Heart left ventricle (tissue), 16 donors: ENCODE results near the gene RPRD1B. TPM values are rescaled to one million over a fixed set of nuclear protein-coding genes. Genes with fewer than 3 reads are reported as not detected.

Experiments used
- ATAC-seq, 4 donors: fragments of 200-7000 bp; cut with Tn5 transposase; one replicate each; pipeline ENCODE4 v1.9.1; 2020 to 2022; ENCODE audit warnings: moderate library complexity in 4 of 4, mild to moderate bottlenecking in 3 of 4, moderate number of reproducible peaks in 1 of 4
- DNase-seq, 5 donors: peaks; one replicate each; pipeline ENCODE4 v3.0.0-alpha.2; 2020
- H3K27ac ChIP-seq, 12 donors: fragments of 200-600 bp; sonication (generic) in 4 of 12; one replicate each; pipeline versions ENCODE4 v1.5.0 to v1.8.0; 2016 to 2022; ENCODE audit warnings: mild to moderate bottlenecking in 2 of 12
- H3K27me3 ChIP-seq, 9 donors: fragments of 200-600 bp; sonication (generic) in 2 of 9; one replicate each; pipeline versions ENCODE4 v1.5.1 to v1.8.0; 2016 to 2022; ENCODE audit warnings: mild to moderate bottlenecking in 3 of 9
- H3K36me3 ChIP-seq, 9 donors: fragments of 200-600 bp; sonication (generic) in 2 of 9; one replicate each; pipeline versions ENCODE4 v1.5.0 to v1.8.0; 2018 to 2022; ENCODE audit warnings: mild to moderate bottlenecking in 2 of 9
- H3K4me1 ChIP-seq, 12 donors: fragments of 200-600 bp; sonication (generic) in 4 of 12; one replicate each; pipeline versions ENCODE4 v1.5.0 to v1.8.0; 2016 to 2022; ENCODE audit warnings: mild to moderate bottlenecking in 3 of 12
- H3K4me3 ChIP-seq, 12 donors: fragments of 200-600 bp; sonication (generic) in 4 of 12; one replicate each; pipeline versions ENCODE4 v1.5.0 to v1.8.0; 2017 to 2022; ENCODE audit warnings: mild to moderate bottlenecking in 9 of 12, moderate library complexity in 4 of 12
- H3K9me3 ChIP-seq, 12 donors: fragments of 200-600 bp; sonication (generic) in 4 of 12; one replicate each; pipeline versions ENCODE4 v1.5.0 to v1.8.0; 2016 to 2022; ENCODE audit warnings: mild to moderate bottlenecking in 1 of 12
- POLR2A ChIP-seq, 2 donors: fragments of 450-650 bp; IDR thresholded peaks; one replicate each; pipeline ENCODE4 v1.6.1; 2017; ENCODE audit warnings: antibody characterized with exemption in 2 of 2, mild to moderate bottlenecking in 2 of 2, moderate library complexity in 2 of 2
- WGBS, 4 donors: extraction: QIAGEN DNeasy Blood & Tissue Kit in 2 of 4; methylation state at CpG; one replicate each; pipeline versions ENCODE4 v1.1.5 to v1.1.7; 2013 to 2018; 5-methylcytosine and 5-hydroxymethylcytosine counted together
- intact Hi-C, 10 donors: fragments of 100-400 bp; cut with DNase I; formaldehyde crosslinking; loops; one replicate each; pipeline versions ENCODE4 v1.11.1 to v1.14.2; 2022
- polyA plus RNA-seq, 2 donors: library from polyadenylated mRNA; stranded (reverse); fragments of 200-250 nt; gene quantifications; one replicate each; pipeline ENCODE4 v1.2.3, GENCODE V29; 2013
- total RNA-seq, 9 donors: library from RNA; depleted of rRNA in 2 of 9; stranded (reverse); fragments of >200 nt in 2 of 9; fragmentation: NEBNext Ultra II Directional in 3 of 9; extraction: Animal tissue kit (Norgen Biotek cat#: 25700) in 3 of 9; gene quantifications; one replicate each; pipeline versions ENCODE4 v1.1.0 to v1.2.4, GENCODE V29; 2016 to 2023
- TF ChIP-seq, protein P1 (sequence below), 12 donors: fragments of 200-600 bp; sonication (generic) in 4 of 12; IDR thresholded peaks; one replicate each; pipeline versions ENCODE4 v1.5.0 to v1.8.0; 2018 to 2022; ENCODE audit warnings: antibody characterized with exemption in 12 of 12, mild to moderate bottlenecking in 5 of 12
- donor health status: ischemic (EF 13 %, LVEDD 7.1; RV severe dilation, severe dysfunction).
- donor health status: healthy with polysubstance abuse.
- donor health status: DM: no; HTN: yes; CAD: no.
- donor health status: DM: no; HTN: no; CAD: no.
- donor health status: ischemic (EF 25% LVEDD 6.9; RV normal size, moderate dysfunction).
- donor health status: ischemic (EF 25% LVEDD 5.7; RV mildly dilated, moderate dysfunction).
- donor health status: healthy.
- donor health status: DM: yes; HTN: yes; CAD: no.
- donor health status: ischemic (EF 35%, LVEDD 5.7; RV mildly dilated, moderate dysfunction).
- donor health status: nonischemic (EF 11% LVEDD 7.7; RV severe dilation, severe dysfunction).
- donor health status: DM: yes; HTN: yes; CAD: no.
- donor health status: PGD.
- donor health status: ischemic (EF 29% LVEDD 5.4; RV normal size, mild dysfunction).
- donor health status: nonischemic (EF 23%, LVEDD 6.1; RV moderate dilation, normal function).

RPRD1B gene
- total and polyA plus RNA-seq, 11 donors, result 9.1 to 60.2 (median 41.8) TPM

DNA sequence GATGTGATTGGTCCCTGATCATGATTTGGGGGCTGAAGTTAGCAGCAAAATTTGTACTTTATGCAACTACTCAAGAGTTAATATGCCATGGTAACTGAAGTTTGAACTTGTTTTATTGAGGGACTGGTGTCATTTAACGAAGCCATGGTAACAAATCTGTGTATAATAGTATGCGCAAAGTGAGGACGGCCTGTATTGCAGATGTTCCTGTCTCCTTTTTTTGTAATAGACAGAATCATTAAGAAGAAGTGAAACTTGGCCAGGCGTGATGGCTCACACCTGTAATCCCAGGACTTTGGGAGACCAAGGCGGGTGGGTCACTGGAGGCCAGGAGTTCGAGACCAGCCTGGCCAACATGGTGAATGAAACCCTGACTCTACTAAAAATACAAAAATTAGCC is 22.3 kb downstream of the RPRD1B start:
- 89 to 92% (median 91%) methylated on average over 6 of the region's 6 CpGs for WGBS, 4 donors
- Histone ChIP-seq H3K9me3 (no peaks in the 10 kb centered on the region), H3K27me3 (no peaks in the 10 kb centered on the region), H3K27ac (no peak overlapping the region), H3K4me1 (peaks cover 0 to 46% (median 11%) of the 10 kb centered on the region in 12 donors), H3K36me3 (peaks cover 0 to 84% (median 67%) of the 10 kb centered on the region in 9 donors), H3K4me3 (no peak overlapping the region)
- DNase-seq (no peak), ATAC-seq (no peak)
- intact Hi-C loops, result loop anchor here in 9 of 10 donors (2.0 to 10.0 kb wide), 9 partner anchors 109 to 491 kb away; partner anchors contain the start of gene TGM2 (in 4 of the 9)
- TF ChIP-seq, protein P1, sequence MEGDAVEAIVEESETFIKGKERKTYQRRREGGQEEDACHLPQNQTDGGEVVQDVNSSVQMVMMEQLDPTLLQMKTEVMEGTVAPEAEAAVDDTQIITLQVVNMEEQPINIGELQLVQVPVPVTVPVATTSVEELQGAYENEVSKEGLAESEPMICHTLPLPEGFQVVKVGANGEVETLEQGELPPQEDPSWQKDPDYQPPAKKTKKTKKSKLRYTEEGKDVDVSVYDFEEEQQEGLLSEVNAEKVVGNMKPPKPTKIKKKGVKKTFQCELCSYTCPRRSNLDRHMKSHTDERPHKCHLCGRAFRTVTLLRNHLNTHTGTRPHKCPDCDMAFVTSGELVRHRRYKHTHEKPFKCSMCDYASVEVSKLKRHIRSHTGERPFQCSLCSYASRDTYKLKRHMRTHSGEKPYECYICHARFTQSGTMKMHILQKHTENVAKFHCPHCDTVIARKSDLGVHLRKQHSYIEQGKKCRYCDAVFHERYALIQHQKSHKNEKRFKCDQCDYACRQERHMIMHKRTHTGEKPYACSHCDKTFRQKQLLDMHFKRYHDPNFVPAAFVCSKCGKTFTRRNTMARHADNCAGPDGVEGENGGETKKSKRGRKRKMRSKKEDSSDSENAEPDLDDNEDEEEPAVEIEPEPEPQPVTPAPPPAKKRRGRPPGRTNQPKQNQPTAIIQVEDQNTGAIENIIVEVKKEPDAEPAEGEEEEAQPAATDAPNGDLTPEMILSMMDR (IDR thresholded peaks at IDR 0.05), result no peak

DNA sequence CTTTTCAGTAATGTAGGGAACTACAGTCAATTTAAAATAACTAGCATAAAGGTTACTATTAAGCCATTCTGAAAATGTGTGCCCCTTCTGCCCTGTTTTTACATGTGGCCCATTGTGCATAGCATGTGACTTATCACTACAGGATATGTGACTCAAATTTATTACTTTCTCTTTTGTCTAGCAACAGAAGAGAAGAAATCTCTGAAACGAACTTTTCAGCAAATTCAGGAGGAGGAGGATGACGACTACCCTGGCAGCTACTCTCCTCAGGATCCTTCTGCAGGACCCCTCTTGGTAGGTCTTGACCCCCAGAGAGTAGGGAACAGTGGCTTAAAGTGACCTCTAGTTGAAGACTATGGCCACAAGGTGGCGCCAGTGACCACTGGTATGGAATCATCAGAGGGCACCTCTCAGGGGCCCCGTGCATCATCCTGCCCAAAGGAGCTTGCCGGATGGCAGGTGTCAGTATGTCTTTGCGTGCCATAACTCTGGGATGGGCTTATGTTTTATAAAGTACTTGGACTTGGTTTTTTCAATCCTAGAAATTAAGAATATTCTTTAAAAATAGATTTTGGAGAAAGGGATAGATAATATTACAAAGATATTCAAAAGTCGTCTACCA is 23.9 kb downstream of the RPRD1B start:
- peaks cover 0 to 85% (median 67%) of the 10 kb centered on the region in 9 donors for H3K36me3 ChIP-seq
- WGBS, 4 donors, result 14 to 18% (median 15%) methylated on average over 7 of the region's 7 CpGs
- no peaks in the 10 kb centered on the region for H3K9me3 ChIP-seq
- ATAC-seq (peak; percentile 70 to 93 (median 90)), DNase-seq (peak; percentile 80 to 93 (median 84))
- H3K27ac ChIP-seq, result peak overlapping the region in 3 of 12 donors; percentile 13 to 42 (median 19)
- no peak overlapping the region for H3K4me3 ChIP-seq
- no peaks in the 10 kb centered on the region for H3K27me3 ChIP-seq
- peaks cover 0 to 31% (median 9%) of the 10 kb centered on the region in 12 donors for H3K4me1 ChIP-seq
- intact Hi-C loops, result loop anchor here (1.0 to 10.0 kb wide), 11 partner anchors 107 to 493 kb away; partner anchors contain the start of gene TGM2 (in 7 of the 10)
- no peak for TF ChIP-seq POLR2A (IDR thresholded peaks at IDR 0.05)
- TF ChIP-seq, protein P1 (IDR thresholded peaks at IDR 0.05), result peak; percentile 85 to 96 (median 91)

DNA sequence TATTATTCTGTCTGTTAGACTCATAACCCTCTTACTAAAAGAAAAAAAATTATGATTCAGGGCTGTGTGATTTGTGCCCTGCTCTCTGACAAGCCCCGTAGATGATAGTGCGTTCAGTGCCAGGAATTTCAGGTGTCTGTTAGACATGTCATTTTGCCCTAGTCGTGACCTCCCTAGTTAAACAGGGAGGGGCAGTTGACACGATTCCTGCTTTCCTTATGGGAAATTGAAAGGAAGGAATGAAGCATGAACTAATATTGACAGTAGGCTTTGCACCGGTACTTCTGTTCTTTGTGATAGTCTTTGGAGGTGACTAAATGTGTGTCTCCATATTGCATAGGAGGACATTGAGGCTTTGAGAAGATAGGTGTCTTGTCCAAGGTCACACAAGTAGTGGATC is 26.3 kb downstream of the RPRD1B start:
- TF ChIP-seq, protein P1 (IDR thresholded peaks at IDR 0.05), result no peak
- TF ChIP-seq POLR2A (IDR thresholded peaks at IDR 0.05), result no peak
- no peak for ATAC-seq
- Histone ChIP-seq H3K36me3 (peaks cover 0 to 94% (median 81%) of the 10 kb centered on the region in 9 donors), H3K4me3 (no peak overlapping the region), H3K27ac (no peak overlapping the region), H3K9me3 (no peaks in the 10 kb centered on the region), H3K27me3 (no peaks in the 10 kb centered on the region), H3K4me1 (peaks cover 0 to 24% (median 12%) of the 10 kb centered on the region in 12 donors)
- intact Hi-C loops, result loop anchor here in 8 of 10 donors (2.0 to 10.0 kb wide), 8 partner anchors 107 to 495 kb away; partner anchors contain the start of gene TGM2 (in 4 of the 8)
- no peak for DNase-seq
- 63 to 75% (median 70%) methylated on average over 5 of the region's 5 CpGs for WGBS, 4 donors

DNA sequence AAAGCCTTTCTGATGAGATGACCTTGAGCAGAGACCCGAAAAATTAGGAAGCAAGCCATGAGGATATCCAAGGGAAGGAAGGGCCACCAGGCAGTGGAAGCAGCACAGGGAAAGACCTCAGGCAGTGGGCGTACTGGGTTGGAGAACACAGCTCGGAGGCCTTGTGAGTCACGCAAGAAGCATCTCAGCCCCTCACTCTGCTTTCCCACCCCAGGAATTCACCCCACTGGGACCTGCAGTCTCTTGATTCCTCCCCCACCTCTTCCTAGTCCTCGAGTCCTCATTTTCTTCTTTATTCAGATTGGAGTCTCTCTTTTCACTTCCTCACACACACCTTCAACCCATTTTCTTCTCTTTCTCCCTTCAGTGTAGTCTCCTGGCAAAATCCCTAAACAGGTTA is 27.0 kb downstream of the RPRD1B start:
- WGBS, 4 donors, result 70 to 77% (median 74%) methylated on average over 5 of the region's 5 CpGs
- peak in 1 of 4 donors; percentile 27 for ATAC-seq
- H3K36me3 ChIP-seq, result peaks cover 0 to 96% (median 83%) of the 10 kb centered on the region in 9 donors

More for the DNA sequence above, 27.0 kb downstream of the RPRD1B start:
- no peak for DNase-seq
- no peak for TF ChIP-seq POLR2A (IDR thresholded peaks at IDR 0.05)
- TF ChIP-seq, protein P1 (IDR thresholded peaks at IDR 0.05), result no peak
- Histone ChIP-seq H3K4me1 (peaks cover 0 to 24% (median 7%) of the 10 kb centered on the region in 12 donors), H3K9me3 (no peaks in the 10 kb centered on the region), H3K27me3 (no peaks in the 10 kb centered on the region), H3K27ac (peak overlapping the region in 1 of 12 donors; percentile 9), H3K4me3 (no peak overlapping the region)
- intact Hi-C loops, result loop anchor here in 4 of 10 donors (2.0 to 10.0 kb wide), 4 partner anchors 107 to 344 kb away; partner anchors contain the start of gene TGM2 (in 1 of the 4)
